Naive thymus-derived CD4-positive, alpha-beta T cell (primary cell): ENCODE measurements around the gene SLC13A5. TPM values are rescaled to one million over a fixed set of nuclear protein-coding genes. Genes with fewer than 3 reads are reported as not detected.

Source experiments
- ATAC-seq: fragments of 150-1000 bp; cut with Tn5 transposase; 2 replicates; pipeline ENCODE4 v1.10.0; 2021; ENCODE audit warnings: mild to moderate bottlenecking, moderate library complexity
- CTCF ChIA-PET: fragments of 350-600 bp; sonication (Branson Sonifier 250); formaldehyde crosslinking; loops from one replicate; lab custom pipeline; 2021; ENCODE audit warnings: antibody characterized with exemption; lab: Charles Lee
- POLR2A ChIA-PET: fragments of 350-600 bp; sonication (Branson Sonifier 250); formaldehyde crosslinking; loops from one replicate; lab custom pipeline; 2021; ENCODE audit warnings: antibody characterized with exemption, inconsistent platforms; lab: Charles Lee
- DNase-seq, 9 donors: peaks; one replicate each; pipeline versions ENCODE4 v3.0.0 to v3.0.0-alpha.2; 2020 to 2022; ENCODE audit warnings: mixed read lengths in 1 of 9
- H3K27ac ChIP-seq: one replicate; pipeline ENCODE4 v1.7.0; 2013; ENCODE audit warnings: mild to moderate bottlenecking, low read depth, low read length, moderate library complexity
- H3K27me3 ChIP-seq, 2 donors: one replicate each; pipeline ENCODE4 v1.7.0; 2013; ENCODE audit warnings: low read length in 2 of 2, mild to moderate bottlenecking in 2 of 2, moderate library complexity in 2 of 2; ENCODE audit not compliant: control insufficient read depth in 2 of 2, insufficient read depth in 2 of 2
- H3K36me3 ChIP-seq, 3 experiments: 1 replicate in 2 of 3; 2 replicates in 1 of 3; pipeline ENCODE4 v1.7.0; 2013; ENCODE audit warnings: low read length in 3 of 3, mild to moderate bottlenecking in 3 of 3, moderate library complexity in 1 of 3; ENCODE audit not compliant: insufficient read depth in 3 of 3, control insufficient read depth in 2 of 3
- H3K4me1 ChIP-seq, 2 donors: one replicate each; pipeline ENCODE4 v1.7.0; 2013; ENCODE audit warnings: low read length in 2 of 2, mild to moderate bottlenecking in 2 of 2, moderate library complexity in 1 of 2; ENCODE audit not compliant: control insufficient read depth in 2 of 2, insufficient read depth in 2 of 2
- H3K4me3 ChIP-seq: 2 replicates; pipeline ENCODE4 v1.7.0; 2013; ENCODE audit warnings: mild to moderate bottlenecking, low read length
- H3K9me3 ChIP-seq, 3 experiments: 1 replicate in 2 of 3; 2 replicates in 1 of 3; pipeline ENCODE4 v1.7.0; 2013; ENCODE audit warnings: low read length in 3 of 3; ENCODE audit not compliant: control insufficient read depth in 2 of 3
- H3K27ac Mint-ChIP-seq, 9 donors: one replicate each; pipeline ENCODE4 v1.8.0; 2020 to 2022; ENCODE audit warnings: mixed read lengths in 9 of 9, mild to moderate bottlenecking in 8 of 9, moderate library complexity in 5 of 9, inconsistent platforms in 2 of 9
- H3K27me3 Mint-ChIP-seq, 5 donors: one replicate each; pipeline ENCODE4 v1.8.0; 2021 to 2022; ENCODE audit warnings: mixed read lengths in 5 of 5, mild to moderate bottlenecking in 1 of 5
- H3K36me3 Mint-ChIP-seq, 5 donors: one replicate each; pipeline ENCODE4 v1.8.0; 2020 to 2022; ENCODE audit warnings: mixed read lengths in 5 of 5, mild to moderate bottlenecking in 3 of 5, inconsistent platforms in 1 of 5
- H3K4me1 Mint-ChIP-seq, 7 donors: one replicate each; pipeline ENCODE4 v1.8.0; 2020 to 2022; ENCODE audit warnings: mixed read lengths in 7 of 7, mild to moderate bottlenecking in 3 of 7, inconsistent platforms in 1 of 7
- H3K4me3 Mint-ChIP-seq, 10 donors: one replicate each; pipeline ENCODE4 v1.8.0; 2020 to 2022; ENCODE audit warnings: mild to moderate bottlenecking in 10 of 10, mixed read lengths in 10 of 10, moderate library complexity in 6 of 10, inconsistent platforms in 2 of 10
- H3K9me3 Mint-ChIP-seq, 11 donors: one replicate each; pipeline ENCODE4 v1.8.0; 2020 to 2022; ENCODE audit warnings: mixed read lengths in 11 of 11, mild to moderate bottlenecking in 4 of 11, inconsistent platforms in 1 of 11, moderate library complexity in 1 of 11
- intact Hi-C, 2 donors: fragments of 100-400 bp; cut with micrococcal nuclease; formaldehyde crosslinking; loops; one replicate each; pipeline ENCODE4 v1.15.1; 2023
- polyA plus RNA-seq, 2 donors: library from polyadenylated mRNA; unstranded; fragments of 300-500 nt; fragmentation: Illumina TruSeq; gene quantifications; one replicate each; pipeline ENCODE4 v1.2.3, GENCODE V29; 2021
- total RNA-seq, 6 experiments: library from RNA in 5 of 6; stranded (reverse) in 5 of 6; gene quantifications; 1 replicate in 5 of 6; 2 replicates in 1 of 6; pipeline ENCODE4 v1.2.3 and lab custom pipeline; 2021 to 2026

SLC13A5 gene
- total and polyA plus RNA-seq, 7 experiments from 2014 or later, result not detected

- intact Hi-C loops, result no loop called here
- Histone ChIP-seq H3K9me3 (no peaks in the 10 kb centered on the region), H3K27ac (no peak overlapping the region), H3K27me3 (no peaks in the 10 kb centered on the region), H3K36me3 (peaks cover 0 to 4% (median 0%) of the 10 kb centered on the region in 3 experiments), H3K4me1 (no peaks in the 10 kb centered on the region), H3K4me3 (no peak overlapping the region)
- DNase-seq, result no peak
- peaks cover 0 to 8% (median 0%) of the 10 kb centered on the region in 5 donors for H3K27me3 Mint-ChIP-seq
- peaks cover 0 to 18% (median 13%) of the 10 kb centered on the region in 5 donors for H3K36me3 Mint-ChIP-seq
- POLR2A ChIA-PET, result no interaction called here
- no peak overlapping the region for H3K27ac Mint-ChIP-seq
- no peak overlapping the region for H3K4me3 Mint-ChIP-seq
- CTCF ChIA-PET, result no interaction called here
- H3K9me3 Mint-ChIP-seq, result no peaks in the 10 kb centered on the region
- H3K4me1 Mint-ChIP-seq, result peaks cover 0 to 14% (median 0%) of the 10 kb centered on the region in 7 donors
- ATAC-seq, result no peak
Observed at GRCh38 chr17:6671431-6671830, 41.7 kb downstream of the SLC13A5 start.

GRCh38 chr17:6670999-6671398 is 42.2 kb downstream of the SLC13A5 start:
- Mint-ChIP-seq H3K4me3 (no peak overlapping the region), H3K27ac (no peak overlapping the region), H3K36me3 (peaks cover 0 to 18% (median 13%) of the 10 kb centered on the region in 5 donors), H3K27me3 (peaks cover 0 to 8% (median 0%) of the 10 kb centered on the region in 5 donors), H3K4me1 (peaks cover 0 to 16% (median 3%) of the 10 kb centered on the region in 7 donors), H3K9me3 (no peaks in the 10 kb centered on the region)
- ChIA-PET POLR2A (no interaction called here), CTCF (no interaction called here)
- ATAC-seq (no peak), DNase-seq (no peak)
- H3K9me3 ChIP-seq, result no peaks in the 10 kb centered on the region
- peaks cover 0 to 4% (median 0%) of the 10 kb centered on the region in 3 experiments for H3K36me3 ChIP-seq
- no peaks in the 10 kb centered on the region for H3K4me1 ChIP-seq
- H3K27me3 ChIP-seq, result no peaks in the 10 kb centered on the region
- no peak overlapping the region for H3K27ac ChIP-seq
- no peak overlapping the region for H3K4me3 ChIP-seq
- intact Hi-C loops, result no loop called here

DNA sequence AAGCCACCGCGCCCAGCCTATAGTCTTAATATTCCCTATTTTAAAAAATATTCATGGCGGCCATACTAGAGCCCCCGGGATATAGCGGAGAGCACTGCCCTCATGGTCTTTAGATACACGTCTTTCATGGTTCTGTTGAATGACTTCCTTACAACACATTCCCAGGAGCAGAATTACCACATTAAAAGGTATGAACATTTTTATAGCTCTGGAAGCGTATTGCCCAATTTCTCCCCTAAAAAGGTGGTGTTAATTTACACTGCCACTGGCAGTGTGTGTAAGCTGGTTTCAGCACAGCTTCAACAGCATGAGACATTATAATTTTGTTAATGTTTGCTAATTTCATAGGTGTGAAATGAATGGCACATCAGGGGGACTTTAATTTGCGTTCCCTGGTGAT is 42.6 kb downstream of the SLC13A5 start:
- ChIA-PET POLR2A (no interaction called here), CTCF (no interaction called here)
- DNase-seq (no peak), ATAC-seq (no peak)
- Mint-ChIP-seq H3K27ac (no peak overlapping the region), H3K27me3 (peaks cover 0 to 8% (median 0%) of the 10 kb centered on the region in 5 donors), H3K4me3 (no peak overlapping the region), H3K9me3 (no peaks in the 10 kb centered on the region), H3K36me3 (peaks cover 0 to 18% (median 11%) of the 10 kb centered on the region in 5 donors), H3K4me1 (peaks cover 0 to 18% (median 4%) of the 10 kb centered on the region in 7 donors)
- peaks cover 0 to 4% (median 0%) of the 10 kb centered on the region in 3 experiments for H3K36me3 ChIP-seq
- no peak overlapping the region for H3K27ac ChIP-seq
- intact Hi-C loops, result no loop called here
- H3K27me3 ChIP-seq, result no peaks in the 10 kb centered on the region
- H3K4me1 ChIP-seq, result no peaks in the 10 kb centered on the region
- no peaks in the 10 kb centered on the region for H3K9me3 ChIP-seq
- H3K4me3 ChIP-seq, result no peak overlapping the region

DNA sequence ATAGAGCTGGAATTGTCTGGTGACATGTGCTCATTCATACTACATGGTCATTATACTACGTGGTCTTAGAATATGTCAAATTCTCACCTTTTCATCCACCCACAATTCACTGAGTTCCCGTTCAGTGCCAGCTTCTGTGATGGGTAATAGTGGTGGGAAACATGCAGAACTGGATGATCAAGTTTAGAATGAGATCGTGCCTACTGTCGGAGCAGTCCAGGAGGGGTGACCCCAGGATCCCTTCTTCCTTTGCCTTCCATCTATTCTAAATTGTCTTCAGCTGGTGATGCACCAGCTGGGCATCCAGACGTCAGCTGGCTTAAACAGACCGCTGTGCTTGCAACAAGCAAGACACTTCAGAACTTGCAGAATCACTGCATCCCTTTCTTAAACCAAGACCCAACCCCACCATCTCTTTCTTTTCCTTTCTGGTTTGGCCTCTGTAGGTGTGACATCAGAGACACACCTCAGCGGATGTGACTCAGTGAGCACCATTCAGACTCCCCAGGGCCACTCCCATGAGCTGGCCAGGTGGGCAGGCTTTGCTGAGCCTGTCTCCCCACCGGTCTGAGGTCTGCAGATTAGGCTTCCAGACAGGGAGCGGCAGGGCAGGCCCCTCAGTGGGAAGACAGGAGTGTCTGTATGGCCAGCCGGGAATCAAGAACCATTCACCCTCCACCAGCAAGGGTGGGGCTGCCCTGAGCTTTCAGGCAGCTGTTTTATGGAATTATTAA is 43.5 kb downstream of the SLC13A5 start:
- H3K27me3 ChIP-seq, result no peaks in the 10 kb centered on the region
- Mint-ChIP-seq H3K4me3 (no peak overlapping the region), H3K36me3 (peaks cover 0 to 18% (median 7%) of the 10 kb centered on the region in 5 donors), H3K27ac (no peak overlapping the region), H3K4me1 (peaks cover 0 to 18% (median 4%) of the 10 kb centered on the region in 7 donors), H3K9me3 (no peaks in the 10 kb centered on the region), H3K27me3 (peaks cover 0 to 9% (median 0%) of the 10 kb centered on the region in 5 donors)
- no peak overlapping the region for H3K4me3 ChIP-seq
- no peak for DNase-seq
- H3K27ac ChIP-seq, result no peak overlapping the region
- POLR2A ChIA-PET, result no interaction called here
- H3K9me3 ChIP-seq, result no peaks in the 10 kb centered on the region
- ATAC-seq, result no peak
- intact Hi-C loops, result loop anchor here (5.0 to 10.0 kb wide), 3 partner anchors 88 to 333 kb away; partner anchors contain the start of gene XAF1 (in 1 of the 2)
- CTCF ChIA-PET, result no interaction called here
- no peaks in the 10 kb centered on the region for H3K4me1 ChIP-seq
- H3K36me3 ChIP-seq, result peaks cover 0 to 4% (median 0%) of the 10 kb centered on the region in 3 experiments

DNA sequence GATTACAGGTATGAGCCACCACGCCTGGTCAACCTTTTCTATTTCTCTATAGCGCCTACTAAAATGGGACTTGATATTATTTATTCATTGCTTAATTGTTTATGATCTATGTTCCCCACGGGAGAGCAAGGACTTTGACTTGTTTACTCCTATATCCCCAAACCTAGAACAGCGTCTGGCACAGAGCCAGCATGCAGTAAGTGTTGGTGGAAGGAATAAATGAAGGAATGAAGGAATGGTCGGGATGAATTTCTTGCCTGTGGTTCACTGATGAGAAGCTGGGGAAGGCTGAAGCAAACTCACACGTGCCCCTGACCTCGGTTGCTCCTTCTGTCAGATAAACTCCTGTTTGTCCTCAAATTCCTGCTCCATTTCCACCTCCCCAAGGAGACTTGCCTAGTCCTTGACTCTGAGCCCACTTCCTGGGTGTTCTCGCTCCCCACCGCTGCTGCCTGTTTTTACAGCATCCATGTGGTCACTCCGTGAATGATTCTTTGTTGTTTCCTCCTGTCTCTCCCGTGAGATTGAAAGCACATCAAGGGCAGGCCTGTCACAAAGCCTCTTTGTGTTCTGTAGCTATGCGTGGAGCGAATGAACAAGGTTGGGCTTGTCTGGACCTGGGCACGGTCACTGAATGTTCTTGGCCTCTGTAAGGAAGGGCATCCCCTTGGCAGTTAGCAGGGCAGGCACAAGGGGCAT is 44.3 kb downstream of the SLC13A5 start:
- no peak for ATAC-seq
- Mint-ChIP-seq H3K27ac (peak overlapping the region in 1 of 9 donors; percentile 30), H3K4me3 (no peak overlapping the region), H3K4me1 (peaks cover 0 to 18% (median 4%) of the 10 kb centered on the region in 7 donors), H3K36me3 (peaks cover 0 to 18% (median 7%) of the 10 kb centered on the region in 5 donors), H3K9me3 (no peaks in the 10 kb centered on the region), H3K27me3 (peaks cover 0 to 9% (median 0%) of the 10 kb centered on the region in 5 donors)
- H3K9me3 ChIP-seq, result no peaks in the 10 kb centered on the region
- ChIA-PET CTCF (no interaction called here), POLR2A (no interaction called here)
- intact Hi-C loops, result loop anchor here (5.0 to 10.0 kb wide), 3 partner anchors 88 to 333 kb away; partner anchors contain the start of gene XAF1 (in 1 of the 2)
- no peak overlapping the region for H3K27ac ChIP-seq
- H3K4me3 ChIP-seq, result no peak overlapping the region
- H3K4me1 ChIP-seq, result no peaks in the 10 kb centered on the region
- H3K27me3 ChIP-seq, result no peaks in the 10 kb centered on the region
- DNase-seq, result no peak
- H3K36me3 ChIP-seq, result peaks cover 0 to 4% (median 0%) of the 10 kb centered on the region in 3 experiments

- Mint-ChIP-seq H3K4me3 (no peak overlapping the region), H3K36me3 (peaks cover 0 to 18% (median 7%) of the 10 kb centered on the region in 5 donors), H3K4me1 (peaks cover 0 to 18% (median 4%) of the 10 kb centered on the region in 7 donors), H3K27me3 (peaks cover 0 to 9% (median 0%) of the 10 kb centered on the region in 5 donors), H3K27ac (no peak overlapping the region), H3K9me3 (no peaks in the 10 kb centered on the region)
- no peak for DNase-seq
- H3K9me3 ChIP-seq, result no peaks in the 10 kb centered on the region
- no peaks in the 10 kb centered on the region for H3K4me1 ChIP-seq
- intact Hi-C loops, result loop anchor here (5.0 to 10.0 kb wide), 3 partner anchors 89 to 334 kb away; partner anchors contain the start of gene XAF1 (in 1 of the 2)
- H3K27me3 ChIP-seq, result no peaks in the 10 kb centered on the region
- ATAC-seq, result no peak
- CTCF ChIA-PET, result interaction anchor here (1.9 kb wide), 1 partner anchor 175 kb away, joined by 7 read pairs; no protein-coding TSS in a partner anchor
- H3K27ac ChIP-seq, result no peak overlapping the region
- H3K36me3 ChIP-seq, result peaks cover 0 to 4% (median 0%) of the 10 kb centered on the region in 3 experiments
- POLR2A ChIA-PET, result no interaction called here
- no peak overlapping the region for H3K4me3 ChIP-seq
Observed at GRCh38 chr17:6668219-6668618, 45.0 kb downstream of the SLC13A5 start.
